ENCODE results near the gene RPA3.

Gene RPA3

DNA sequence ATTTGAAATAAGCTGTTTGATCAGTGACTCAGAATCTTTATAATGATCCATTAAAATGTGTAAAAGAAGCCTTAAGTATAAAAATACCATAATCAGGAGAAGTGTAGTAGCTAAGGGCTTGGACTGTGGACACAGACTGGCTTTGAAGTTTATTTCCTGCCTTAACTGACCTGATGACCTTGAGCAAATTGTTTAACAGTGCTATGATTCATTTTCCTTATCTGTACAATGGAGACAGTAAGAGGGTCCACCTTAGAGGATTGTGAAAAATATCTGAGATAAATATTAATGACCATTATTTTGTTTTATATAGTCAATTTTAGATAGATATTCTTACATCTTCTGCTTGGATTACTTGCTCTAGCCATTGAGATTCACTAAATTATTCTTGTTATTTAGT lies 13.3 kb upstream of the RPA3 start:
- FAIRE-seq, result peak; percentile 68

DNA sequence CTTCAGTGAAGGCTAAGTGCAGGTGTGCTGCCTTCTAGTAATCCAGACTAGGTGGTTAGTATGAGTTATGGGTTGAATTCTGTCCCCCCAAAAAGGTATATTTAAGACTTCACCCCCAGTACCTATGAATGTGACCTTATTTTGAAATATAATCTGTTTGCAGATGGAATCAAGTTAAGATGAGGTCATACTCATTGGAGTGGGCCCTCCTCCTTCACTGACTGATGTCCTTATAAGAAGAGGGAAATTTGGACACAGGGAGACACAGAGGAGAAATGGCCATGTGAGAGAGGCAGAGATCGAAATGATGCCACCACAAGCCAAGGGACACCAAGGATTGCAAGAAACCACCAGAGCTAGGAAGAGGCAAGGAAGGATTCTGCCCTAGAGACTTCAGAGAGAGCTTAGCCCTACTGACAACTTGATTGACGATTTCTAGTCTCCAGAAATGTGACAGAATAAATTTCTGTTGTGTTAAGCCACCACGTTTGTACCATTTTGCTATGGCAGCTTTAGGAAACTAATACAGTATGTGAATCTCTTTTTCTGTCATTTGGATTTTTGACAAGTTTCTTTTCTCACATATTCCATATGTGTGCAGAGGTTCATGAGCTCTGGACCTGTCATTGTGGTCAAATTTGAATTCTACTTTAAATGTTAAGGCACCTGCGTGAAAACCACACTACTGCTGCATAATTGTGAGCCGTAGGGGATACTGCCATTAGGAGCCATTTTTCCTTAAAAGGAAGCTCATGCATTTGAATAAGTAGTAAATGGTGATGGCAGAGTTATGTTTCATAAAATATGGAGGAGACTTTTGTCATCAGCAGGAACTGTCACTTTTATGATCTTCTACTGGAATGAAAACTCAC lies 2.6 kb upstream of the RPA3 start:
- FAIRE-seq, result no peak

DNA sequence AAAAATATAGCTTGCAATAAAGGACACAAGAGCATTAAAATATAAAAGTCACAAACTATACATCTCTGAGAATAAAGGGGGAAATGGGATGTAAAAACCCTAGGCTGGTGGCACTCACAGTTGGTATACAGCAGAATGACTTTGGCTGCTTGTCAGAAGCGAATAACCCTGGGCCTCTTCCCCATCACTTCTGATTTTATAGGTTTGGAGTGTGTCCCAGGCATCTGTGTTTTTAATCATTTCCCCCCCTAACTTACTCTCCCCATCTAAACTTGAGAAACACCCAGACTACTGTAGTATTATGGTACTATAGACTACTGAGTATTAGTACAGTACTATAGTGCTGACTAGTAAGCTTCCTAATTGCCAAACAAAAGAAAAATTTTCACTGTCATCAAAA lies 1.8 kb upstream of the RPA3 start:
- no peak for FAIRE-seq

DNA sequence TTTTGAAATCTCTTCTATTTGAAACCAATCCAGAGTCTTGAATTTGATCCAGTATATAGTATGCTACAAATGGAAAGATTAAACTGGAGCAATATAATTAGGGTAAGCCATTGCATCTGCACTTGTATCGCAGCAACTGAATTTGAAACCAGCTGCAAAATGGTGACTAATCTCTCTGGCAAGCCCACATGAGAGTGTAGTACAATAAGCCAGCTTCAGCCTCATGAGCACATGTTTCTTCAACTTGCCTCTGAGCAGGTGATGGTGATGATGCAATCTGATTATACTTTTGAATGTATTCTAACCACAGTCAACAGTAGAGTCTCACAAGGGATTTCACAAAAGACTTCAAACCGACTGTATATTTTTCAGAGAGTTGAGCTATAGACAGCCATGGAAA lies 829 bp upstream of the RPA3 start:
- FAIRE-seq, result peak; percentile 62

DNA sequence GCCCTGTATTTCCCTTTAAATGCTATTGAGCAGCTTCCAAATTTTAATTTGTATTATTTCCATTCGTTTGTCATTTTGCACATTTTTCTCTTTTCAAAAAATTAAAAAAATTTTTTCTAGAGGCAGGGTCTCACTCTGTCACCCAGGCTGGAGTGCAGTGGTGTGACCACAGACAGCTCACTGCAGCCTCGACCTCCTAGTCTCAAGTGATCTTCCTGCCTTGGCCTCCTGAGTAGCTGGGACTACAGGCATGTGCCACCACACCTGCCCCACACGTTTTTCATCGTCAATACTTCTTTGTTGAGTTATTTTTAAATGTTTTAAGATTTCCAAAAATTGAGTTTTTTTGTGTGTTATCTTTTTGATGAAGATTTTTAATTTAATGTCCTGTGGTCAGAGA lies 4.7 kb downstream of the RPA3 start:
- FAIRE-seq, result no peak

DNA sequence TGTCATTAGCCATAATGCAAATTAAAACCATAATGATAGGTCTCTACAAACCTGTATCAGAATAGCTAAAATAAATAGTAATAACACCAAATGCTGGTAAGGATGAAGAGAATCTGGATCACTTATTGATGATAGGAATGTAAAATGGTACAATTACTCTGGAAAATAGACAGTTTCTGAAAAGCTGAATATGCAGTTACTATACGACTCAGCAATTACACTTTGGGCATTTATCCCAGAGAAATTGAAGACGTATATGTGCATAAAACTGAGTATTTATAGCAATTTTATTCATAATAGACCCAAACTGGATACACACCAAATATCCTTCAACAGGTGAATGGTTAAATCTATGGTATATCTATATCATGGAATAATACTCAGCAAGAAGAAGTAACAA lies 7.9 kb downstream of the RPA3 start:
- FAIRE-seq, result no peak

DNA sequence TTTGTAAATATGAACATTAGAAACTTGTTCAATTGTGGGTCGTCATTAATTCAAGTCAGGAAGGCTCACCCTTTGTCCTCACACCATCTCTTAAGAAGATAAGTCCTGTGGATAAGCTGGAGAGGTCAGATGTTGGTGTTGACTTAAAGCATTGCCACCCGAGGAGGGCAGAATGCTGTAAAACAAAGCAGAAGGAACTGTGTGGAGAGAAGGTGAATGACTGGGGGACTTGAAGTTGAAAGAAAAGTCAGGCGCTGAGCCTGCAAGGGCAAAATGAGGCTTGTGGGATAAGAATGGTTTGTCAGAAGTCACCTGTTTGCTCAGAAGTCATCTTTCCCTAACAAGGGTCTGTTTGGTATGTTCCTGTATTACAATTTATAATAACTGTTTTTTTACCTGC lies 9.1 kb downstream of the RPA3 start:
- FAIRE-seq, result no peak

DNA sequence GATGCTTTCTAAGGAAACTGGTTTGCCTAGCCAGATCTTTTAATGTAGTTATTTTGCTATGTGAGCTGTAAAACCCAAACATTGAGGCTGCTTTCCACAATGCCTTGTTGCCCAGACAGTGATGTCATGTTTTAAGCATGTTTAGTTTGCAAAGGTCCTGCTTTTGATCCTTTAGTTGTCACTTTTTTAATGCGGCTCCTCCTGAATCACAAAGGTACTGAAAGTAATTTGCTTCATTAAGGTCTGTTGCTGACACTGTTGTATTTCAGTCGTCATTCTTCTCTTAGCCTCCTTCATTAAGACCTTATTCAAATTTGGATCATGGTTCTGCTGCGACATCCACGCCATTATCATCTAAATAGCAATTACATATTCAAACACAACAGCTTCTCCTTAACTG lies 10.6 kb downstream of the RPA3 start:
- FAIRE-seq, result no peak

DNA sequence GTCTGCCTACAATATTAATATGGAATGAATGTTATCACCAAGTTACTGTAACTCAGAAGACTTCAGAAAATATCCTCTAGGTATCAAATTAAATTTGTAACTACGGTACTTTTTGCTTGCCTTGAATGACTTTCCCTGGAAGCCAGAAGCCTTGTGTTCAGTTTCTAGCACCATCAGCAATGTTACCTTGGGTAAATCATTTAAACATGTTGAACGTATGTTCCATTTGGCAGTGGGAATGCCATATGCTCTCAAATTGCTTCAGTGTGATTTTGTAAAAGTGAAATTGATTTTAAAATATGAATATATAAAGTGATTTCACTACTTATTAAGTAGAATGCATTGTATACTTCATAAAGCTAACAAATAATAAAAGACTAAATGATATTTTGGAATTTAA lies 11.2 kb downstream of the RPA3 start:
- no peak for FAIRE-seq

DNA sequence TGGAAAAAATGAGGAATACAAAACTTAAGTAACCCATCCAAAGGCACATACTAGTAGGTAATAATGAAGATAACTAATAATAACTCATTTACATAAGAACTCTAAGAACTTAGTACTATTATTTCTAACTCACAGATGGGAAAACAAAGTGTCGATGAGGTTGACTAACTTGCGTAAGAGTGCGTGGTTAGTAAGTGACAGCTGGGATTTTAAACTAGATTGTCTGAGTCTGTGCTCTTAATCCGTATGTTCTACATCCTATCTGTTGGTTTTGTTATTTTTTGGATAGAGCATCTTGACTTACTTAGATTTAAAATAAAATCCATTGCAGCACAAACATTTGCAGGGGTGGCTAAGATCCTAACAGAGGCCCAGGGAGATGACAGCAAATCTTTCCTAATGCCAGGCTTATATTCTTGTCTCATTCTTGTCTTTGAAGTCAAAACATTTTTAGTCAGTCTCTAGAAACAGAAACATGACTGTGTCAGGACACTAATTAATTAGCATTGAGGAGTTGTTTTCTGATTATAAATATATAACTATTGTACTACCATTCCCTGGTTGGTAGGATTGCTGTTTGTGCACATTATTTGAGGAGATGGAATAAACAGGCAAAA lies 11.7 kb downstream of the RPA3 start:
- FAIRE-seq, result no peak

DNA sequence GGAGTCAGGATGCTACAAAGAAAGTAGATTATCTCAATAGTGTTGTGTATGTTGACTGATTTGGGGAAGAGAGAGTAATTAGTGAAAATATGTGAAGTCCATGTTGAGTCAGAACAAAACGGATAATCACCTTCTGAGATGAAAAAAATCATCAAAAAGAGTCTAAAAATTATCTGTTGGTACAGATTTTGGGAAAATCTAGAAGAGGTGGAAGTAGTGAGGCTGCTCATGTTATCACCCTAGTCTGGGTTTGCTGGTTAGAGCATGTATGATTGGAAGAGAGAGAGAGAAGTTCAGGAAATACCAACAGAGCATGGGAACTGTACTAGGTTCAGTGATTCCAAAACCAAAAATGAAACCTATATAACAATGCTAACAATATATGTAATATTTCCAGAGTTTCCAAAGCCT lies 12.3 kb downstream of the RPA3 start:
- no peak for FAIRE-seq

DNA sequence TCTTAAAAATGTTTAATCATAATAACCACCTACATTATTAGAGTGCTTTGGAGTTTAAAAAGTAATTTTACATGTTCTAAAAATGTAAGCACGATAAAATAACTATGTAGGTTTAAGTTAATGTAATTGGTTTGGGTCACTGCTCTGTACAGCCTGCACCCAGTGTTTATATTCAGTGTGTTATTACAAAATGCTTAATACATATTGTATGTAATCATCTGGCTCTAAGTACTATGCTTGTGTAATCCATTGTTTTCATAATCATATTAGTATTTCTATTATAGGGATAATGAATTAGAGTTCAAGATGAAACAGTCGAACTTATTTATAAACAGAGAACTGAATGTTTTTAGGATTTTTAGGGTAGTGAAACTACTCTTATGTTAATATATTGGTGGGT lies 13.1 kb downstream of the RPA3 start:
- FAIRE-seq, result no peak

DNA sequence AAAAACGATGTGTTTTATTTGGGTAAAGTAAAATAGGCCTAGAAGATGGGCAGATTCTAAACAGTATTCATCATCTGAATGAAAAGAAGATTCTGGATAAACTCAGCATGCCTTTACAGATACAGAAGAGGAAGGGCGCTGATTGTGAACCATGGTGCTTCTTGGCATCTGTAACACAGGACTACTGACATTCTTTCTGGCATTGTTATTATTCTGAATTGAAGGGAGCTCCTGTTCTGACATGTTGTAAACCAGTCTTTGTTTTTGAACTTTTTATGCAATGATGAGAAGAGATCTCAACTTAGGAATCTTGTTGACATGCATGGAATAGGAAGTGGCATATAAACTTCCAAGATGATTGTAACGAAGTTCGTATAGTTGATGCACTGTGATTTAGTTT lies 13.5 kb downstream of the RPA3 start:
- no peak for FAIRE-seq

DNA sequence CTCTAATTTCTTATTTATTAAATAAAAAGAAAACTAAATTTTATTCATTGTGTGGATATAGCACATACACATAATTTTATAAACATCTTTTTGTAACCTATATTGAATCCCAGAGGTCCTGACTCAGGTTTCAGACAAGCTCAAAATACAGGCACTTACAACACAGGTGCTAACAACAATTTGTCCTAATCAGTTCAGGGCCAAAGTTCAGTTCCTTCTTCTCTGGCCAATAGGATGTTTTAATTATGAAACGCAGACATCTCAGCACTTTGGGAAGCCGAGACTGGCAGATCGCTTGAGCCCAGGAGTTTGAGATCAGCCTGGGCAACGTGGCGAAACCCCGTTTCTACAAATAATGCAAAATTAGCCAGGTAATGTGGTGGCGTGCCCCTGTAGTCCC lies 15.0 kb downstream of the RPA3 start:
- peak; percentile 56 for FAIRE-seq

DNA sequence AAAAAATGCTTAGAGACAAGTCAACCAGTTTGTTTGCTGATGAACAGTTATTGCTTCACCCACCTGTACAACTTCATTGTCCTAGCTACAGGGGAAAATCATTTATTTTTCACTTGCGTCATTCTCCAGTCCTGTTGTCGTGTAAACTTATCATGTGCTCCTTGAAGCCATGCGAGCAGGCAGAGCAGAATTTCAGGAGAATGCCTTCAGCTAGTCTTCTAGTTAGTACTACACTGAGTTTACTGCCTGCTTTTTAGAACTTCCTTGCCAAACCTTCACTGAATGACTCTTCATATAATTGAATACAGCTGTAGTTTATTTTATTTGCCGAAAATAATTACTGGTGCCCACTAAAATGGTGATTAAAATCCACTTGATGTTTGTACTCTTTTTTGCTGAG lies 15.6 kb downstream of the RPA3 start:
- FAIRE-seq, result no peak

DNA sequence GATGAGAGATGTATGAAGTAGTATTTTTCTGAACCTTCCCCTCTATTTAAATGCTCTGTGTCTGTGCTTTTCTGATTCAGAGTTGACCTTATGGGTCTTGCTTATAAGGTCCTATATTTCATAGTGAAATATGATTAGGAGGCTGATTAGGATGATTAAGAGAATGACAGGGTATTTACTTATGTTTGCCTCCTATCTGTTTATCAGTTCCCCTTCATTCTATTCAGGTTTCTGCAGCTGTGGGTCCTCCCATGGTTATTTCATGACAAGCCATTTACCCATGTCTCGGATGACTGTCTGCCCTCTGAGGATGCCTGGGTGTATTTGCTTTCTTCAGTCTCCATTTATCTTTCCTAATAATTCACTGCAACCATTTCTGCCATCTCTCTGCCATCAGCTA lies 16.9 kb downstream of the RPA3 start:
- no peak for FAIRE-seq

DNA sequence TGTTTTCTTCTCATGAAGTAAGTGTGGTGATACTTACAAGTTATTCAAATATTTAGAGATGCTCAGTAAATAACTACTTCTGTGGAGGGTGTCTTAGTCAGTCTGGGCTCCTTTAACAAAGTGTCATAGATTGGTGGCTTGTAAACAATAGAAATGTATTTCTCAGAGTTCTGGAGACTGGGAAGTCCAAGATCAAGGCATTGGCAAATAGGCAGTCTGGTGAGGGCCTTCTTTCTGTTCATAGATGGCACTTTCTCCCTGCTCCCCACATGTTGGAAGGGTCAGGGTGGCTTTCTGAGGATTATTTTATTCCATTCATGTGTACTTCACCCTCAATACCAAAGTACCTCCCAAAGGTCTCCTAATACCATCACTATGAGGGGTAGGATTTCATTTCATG lies 18.4 kb downstream of the RPA3 start:
- FAIRE-seq, result no peak

DNA sequence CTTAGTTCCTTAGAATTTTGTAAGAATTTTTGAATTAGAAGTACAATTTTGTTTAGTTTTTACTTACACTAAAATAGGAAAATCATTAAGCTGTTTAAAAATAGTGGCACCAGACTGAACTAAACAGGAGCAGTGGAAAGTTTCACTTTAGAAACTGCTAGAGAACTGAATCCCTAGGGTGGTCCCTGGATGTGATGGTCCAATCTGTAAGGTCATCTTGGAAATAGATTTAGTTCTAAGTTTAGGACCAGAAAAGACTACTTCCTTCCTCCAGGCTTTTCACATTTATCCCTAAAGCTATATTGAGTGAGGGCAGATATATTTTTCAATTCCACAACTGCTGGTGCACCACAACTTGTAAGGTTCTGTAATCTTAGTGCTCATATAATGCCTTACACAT lies 19.0 kb downstream of the RPA3 start:
- FAIRE-seq, result no peak

DNA sequence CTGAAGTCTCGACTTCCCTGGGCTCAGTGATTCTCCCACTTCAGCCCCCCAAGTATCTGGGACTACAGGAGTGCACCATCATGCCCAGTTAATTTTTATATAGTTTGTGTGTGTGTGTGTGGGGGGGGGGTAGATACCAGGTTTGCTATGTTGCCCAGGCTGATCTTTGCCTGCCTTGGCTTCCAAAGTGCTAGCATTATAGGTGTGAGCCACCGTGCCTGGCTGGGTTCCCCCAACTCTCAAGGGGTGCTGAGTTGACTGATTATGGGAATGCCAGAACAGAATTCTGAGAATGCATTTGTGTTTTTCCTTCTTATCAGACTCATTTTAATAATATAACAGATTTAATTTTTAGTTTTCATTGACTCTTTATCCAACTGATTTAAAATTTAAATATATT lies 19.5 kb downstream of the RPA3 start:
- no peak for FAIRE-seq

DNA sequence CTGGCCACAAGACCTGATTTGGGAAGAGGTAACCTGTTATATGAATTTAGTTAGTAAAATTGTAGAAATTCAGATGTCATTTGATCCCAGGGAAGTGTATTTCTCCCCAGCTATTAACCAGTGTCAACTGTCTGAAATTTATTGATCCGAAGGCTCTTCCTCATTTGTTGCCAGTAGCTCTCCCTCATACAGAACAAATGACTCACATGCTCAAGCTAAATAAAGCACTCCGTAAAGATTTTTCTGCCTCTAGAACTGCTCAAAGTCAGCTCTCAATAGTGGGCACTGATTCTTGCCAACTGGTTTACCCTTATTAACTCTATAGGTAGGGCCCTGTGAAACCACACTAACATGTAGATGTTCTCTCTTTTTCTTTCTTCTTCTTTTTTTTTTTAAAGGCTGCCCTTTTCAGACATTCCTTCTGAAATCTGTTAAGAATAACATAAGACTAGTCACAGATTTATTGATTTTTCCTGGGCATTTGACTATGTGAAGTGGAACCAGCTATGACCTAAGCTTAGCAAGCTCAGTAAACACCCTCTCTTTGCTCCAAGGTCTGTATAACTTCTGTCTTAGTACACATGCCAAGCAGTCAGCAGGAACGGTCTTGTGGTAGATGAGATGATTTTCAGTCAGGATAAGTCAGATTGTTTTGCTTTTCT lies 21.8 kb downstream of the RPA3 start:
- no peak for FAIRE-seq

DNA sequence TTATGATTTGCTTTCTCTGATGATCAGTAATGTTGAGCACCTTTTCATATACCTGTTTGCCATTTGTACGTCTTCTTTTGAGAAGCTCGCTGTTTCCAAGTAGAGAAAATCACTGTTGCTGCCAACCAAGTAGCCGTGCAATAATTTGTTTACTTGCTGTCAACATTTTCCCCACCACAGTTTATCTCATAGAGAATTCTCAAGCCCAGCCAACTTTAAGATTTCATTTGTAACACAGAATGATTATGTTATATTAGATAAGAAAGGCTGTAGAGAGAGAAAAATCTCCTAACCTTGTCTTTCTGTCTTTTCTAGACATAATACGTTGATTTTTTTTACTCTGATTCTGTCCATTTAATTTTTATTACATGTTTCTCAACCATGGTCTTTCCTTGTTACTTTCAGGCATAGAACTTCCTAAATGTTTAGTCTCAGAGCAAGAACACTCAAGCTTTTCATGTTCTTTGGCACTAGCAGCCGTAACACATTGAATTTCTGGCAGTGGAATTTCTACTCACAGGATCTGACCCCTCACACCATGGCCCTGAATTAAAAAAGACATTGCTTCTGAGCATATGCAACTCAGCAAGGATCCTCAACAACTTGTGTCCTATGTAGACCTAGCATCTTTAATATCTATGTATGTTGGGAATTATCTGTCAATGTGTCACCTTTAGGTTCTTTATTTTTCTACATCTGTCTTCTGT lies 23.1 kb downstream of the RPA3 start:
- peak; percentile 66 for FAIRE-seq

DNA sequence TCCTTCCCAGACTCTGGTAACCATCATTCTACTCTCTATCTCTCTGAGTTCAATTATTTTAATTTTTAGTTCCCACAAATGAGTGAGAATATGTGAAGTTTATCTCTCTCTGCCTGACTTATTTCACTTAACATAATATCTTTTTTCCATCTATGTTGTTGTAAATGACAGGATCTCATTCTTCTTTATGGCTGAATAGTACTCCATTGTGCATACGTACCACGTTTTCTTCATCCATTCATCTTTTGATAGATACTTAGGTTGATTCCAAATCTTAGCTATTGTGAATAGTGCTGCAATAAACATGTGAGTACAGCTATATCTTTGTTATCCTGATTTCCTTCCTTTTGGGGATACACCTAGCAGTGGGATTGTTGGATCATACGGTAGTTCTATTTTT lies 23.9 kb downstream of the RPA3 start:
- FAIRE-seq, result no peak

DNA sequence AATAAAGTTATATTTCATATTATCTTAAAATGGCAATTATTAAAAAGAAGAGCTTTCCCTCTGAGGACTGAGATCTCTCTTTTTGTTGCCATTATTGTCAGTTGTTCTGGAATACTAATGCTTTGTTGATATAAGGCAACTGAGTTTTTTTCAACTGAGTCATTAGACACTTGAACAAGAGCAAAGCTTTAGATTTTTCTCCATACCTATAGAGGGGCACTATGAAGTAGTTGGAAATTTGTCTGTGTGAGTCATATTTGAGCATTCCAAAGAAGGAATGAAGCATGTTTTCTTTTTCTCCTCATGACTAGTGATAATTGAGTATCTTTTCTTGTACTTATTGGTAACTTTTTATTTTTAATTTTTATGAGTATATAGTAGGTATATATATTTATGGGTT lies 24.5 kb downstream of the RPA3 start:
- peak; percentile 60 for FAIRE-seq

DNA sequence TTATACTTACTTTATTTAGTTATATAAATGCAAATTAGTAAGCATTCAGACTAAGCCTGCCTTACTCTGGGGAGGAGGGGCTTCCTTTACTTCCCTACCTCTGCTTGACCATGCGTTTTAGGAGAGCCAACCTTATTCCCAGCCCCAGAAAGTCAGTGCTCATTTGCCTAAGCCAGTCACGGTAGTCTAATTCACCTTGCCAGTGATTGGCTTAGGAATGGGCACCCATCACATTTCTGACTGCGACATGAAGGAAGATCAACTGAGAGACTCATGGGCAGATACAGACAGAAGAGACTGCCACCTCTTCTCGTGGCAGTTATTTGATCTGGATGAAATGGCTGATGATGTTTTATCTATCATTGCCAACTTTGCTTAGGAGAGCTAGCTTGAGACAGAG lies 29.5 kb downstream of the RPA3 start:
- no peak for FAIRE-seq

All from islet of Langerhans (tissue), 1 donor.